HG03354 (cell line): ENCODE results near the gene STK25.
"Not testable (repeated sequence)": the region's sequence is repeated elsewhere in the genome, so short reads cannot be mapped to it uniquely, and the experiment has no call there.

Source experiments
- ATAC-seq: cut with Tn5 transposase; IDR thresholded peaks from one replicate; pipeline ENCODE4 v1.9.1; 2021; ENCODE audit warnings: mild to moderate bottlenecking; ENCODE audit not compliant: unreplicated experiment, poor library complexity, severe bottlenecking

STK25 gene

GRCh38 chr2:241450092-241450491, 58.3 kb downstream of the STK25 start:
- not testable (repeated sequence) for ATAC-seq

GRCh38 chr2:241445426-241445825, 63.0 kb downstream of the STK25 start:
- peak; percentile 62 for ATAC-seq

DNA sequence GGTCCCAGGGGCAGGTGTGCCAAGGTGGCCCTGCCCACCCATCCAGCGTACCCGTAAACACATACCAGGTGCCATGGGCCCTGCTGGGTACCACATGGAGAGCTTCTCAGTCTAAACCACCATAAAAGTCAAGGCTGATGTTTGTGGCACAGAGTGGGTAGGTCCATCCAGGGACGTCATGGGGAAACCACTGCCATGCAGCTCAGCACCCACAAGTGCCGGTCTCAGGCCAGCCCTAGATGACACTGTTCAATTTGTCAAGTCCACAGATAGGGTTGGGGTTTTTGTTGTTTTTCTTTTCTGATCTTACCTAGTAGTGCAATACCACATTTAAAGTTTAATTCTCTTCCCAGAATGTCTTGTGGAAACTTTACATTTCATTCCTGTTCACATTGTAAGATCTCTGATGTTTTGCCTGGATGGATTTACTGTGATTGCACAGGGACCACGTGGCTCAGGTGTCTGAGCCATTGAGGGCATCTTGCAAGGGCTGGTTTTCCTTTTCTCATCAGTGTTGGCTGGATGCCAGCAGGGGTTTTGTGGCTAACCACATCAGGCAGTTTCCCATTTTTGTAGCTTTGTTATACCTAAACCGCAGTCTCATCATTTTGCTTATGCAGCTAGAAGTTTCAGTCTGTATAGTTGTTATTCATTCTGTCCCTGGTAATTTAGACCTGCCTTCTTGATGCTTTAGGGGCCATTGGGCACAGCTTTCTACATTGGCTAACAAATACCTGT, 64.7 kb downstream of the STK25 start:
- no peak for ATAC-seq
